HG03521 (cell line): Measurements from ENCODE around the gene PRKCE.
A peak's percentile ranks its signal among the peaks of the same experiment; 100 is the strongest.

ENCODE experiments used
- ATAC-seq: cut with Tn5 transposase; IDR thresholded peaks from one replicate; pipeline ENCODE4 v1.9.1; 2021; ENCODE audit warnings: mild to moderate bottlenecking, moderate library complexity; ENCODE audit not compliant: unreplicated experiment

PRKCE gene

DNA sequence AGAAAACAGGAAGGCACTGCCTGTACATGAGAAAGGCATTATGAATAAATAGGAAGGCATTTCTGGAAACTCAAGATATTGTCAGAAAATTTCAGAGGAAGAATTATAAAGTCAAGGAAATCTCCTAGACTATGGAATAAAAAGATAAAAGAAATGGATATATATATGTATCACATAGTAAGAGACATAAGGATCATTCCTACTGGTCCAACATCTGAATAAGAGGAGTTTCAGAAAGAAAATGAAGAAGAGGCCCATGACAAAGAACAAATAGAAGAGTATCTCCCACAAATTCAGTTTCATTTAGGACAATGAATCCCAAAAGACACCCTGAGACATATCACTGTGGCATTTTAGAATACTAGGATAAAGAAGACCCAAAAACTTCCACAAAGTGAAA is 178.8 kb downstream of the PRKCE start:
- ATAC-seq = no peak

GRCh38 chr2:45833301-45833967 is 182.0 kb downstream of the PRKCE start:
- peak; percentile 30 for ATAC-seq

DNA sequence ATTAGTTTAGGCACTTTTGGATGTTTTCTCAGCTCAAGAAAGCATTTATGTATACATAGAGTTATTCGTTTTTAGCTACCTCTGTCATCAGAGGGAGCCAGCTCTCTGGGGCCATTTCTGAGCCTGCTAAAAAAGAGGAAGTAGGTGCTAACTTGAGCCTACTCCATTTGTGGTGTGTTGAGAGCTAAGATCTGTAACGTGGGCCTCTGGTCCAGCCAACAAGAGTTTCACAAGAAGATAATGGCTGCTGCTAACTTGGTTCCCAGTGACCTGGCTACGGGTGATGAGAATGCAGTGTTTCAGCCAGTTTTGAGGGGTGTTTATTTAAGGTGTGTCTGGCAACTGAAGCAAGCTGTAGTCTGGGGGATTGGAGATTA is 182.5 kb downstream of the PRKCE start:
- ATAC-seq = peak; percentile 72

- no peak for ATAC-seq
Observed at GRCh38 chr2:45834372-45834771, 182.9 kb downstream of the PRKCE start.

DNA sequence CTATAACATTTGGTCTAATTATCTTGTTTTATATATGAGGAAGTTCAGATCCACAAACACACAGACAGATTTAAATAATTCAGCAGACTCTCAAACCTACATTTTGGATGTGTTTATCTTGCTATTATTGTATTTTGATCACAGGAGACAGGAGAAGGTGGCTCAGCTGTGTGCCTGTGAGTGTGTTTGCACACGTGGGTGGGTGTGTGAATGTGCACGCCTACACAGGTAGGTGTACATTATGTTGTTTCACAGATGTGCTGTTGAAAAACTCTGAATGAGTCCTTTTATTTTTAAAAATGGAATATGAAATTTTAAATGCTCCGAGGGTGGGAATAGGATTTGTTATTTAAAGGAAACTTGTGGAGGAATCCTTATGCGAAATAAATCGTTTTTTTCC is 183.4 kb downstream of the PRKCE start:
- ATAC-seq = no peak

DNA sequence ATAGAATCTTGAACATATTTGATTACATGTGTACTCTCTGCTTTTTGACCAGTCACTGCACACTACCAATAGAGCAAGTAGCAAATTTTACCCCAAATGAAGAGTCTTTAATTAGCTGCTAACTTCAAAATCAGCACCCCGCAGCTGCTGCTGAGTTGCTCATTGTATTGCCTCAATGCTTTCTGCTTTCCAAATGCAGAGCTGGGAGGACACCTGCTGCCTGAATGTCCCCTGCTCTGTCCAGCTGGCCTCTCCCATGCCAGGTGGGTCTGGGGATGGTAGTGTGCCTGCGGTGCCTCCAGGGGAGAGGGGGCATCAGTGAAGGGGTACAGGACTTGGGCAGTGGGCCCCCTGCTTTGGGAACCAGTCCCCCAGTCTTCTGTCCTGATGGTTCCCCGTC is 184.8 kb downstream of the PRKCE start:
- no peak for ATAC-seq

- no peak for ATAC-seq
Observed at GRCh38 chr2:45836740-45837139, 185.3 kb downstream of the PRKCE start.

DNA sequence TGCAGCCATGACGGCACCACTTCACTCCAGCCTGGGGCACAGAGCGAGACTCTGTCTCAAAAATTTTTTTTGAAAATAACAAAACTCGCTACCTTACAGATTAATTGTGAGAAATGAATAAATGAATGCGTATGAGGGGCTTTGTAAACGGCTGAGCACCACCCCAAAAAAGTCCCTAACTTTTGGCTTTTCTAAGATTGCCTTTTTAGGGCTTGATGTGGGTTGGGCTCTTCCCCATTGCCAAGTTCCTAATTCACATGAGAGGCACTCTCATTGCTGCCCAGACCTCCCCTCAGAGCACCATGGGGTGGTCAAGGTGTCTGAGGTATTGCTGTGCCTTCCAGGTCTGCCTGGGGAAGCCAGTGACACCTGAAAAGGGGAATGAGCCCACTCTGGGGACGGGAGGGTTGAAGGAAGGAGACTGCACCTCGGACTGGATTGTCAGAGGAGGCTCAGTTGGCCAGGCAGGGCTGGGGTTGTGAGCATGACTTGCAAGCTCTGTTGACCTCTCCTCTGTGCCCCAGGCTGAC is 186.4 kb downstream of the PRKCE start:
- no peak for ATAC-seq

DNA sequence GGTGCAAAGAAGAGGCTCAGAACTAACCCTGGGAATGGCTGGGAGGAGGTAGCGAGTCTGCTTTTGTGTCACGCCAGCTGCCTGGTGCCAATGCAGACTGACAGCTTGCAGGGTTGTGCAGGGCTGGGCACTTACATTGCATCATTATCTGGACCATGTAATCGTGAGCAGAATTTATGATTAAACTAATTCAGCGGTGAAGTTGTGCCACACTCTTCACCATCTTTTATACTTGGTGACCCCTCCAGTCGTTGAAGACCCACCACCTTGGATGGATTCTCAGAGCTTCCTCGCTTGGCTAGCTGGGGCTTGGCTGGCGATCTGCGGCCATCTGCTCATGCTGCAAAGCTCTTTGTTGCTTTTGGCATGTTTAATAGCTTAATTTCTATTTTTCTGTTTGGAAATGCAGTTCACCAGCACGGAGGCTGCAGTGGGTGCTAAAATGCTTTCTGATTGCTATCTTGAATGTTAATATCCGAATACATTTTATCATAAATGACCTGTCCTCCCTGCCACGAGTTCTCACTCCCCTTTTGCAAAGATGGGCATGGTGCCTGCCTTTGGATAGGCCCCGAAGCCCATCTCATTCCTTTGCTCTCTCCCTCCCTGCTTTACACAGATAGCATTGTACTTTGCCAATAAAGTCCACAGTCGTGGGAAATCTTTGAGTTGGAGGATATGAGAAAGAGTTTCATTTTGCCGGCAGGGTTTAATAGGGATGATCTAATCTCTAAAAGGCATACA is 188.2 kb downstream of the PRKCE start:
- no peak for ATAC-seq

DNA sequence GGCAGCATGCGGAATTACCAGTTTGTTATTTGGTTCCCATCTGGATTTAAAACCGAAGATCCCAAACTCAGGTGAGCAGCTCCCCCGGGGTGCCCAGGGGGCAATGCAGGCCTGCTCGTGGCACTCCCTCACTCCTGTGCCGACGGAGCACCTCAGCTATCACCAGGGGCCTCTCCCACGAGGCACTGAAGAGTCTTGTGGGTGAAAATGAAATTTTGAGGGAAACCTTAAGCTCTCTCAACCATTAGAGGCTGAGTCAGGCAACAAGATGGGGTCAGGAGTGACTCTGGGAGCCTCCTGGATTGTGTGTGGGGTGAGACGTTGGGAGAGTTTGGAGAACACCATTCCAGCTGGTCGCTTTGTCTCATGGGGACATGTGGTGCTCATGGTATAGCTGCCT is 189.0 kb downstream of the PRKCE start:
- no peak for ATAC-seq

- ATAC-seq = no peak
Observed at GRCh38 chr2:45841752-45842407, 190.4 kb downstream of the PRKCE start.

DNA sequence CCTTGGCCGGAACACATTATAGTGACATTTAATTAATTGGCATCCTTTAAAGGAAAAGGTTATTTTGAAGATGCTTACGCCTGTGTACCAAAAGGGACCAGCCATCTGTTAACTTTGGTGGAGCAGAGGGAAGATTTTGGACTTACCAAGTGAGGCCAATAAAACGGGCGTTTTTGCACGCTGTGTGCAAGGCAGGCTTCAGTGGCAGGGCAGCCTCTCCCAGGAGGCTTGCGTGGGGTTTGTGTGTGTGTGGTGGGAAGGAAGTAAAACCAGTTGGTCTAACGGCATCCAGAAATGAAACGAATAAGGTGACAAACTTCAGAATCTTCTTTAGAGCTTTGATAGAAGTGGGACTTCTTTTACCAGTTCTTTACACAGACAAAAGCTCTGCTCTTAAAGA is 191.7 kb downstream of the PRKCE start:
- ATAC-seq = no peak

DNA sequence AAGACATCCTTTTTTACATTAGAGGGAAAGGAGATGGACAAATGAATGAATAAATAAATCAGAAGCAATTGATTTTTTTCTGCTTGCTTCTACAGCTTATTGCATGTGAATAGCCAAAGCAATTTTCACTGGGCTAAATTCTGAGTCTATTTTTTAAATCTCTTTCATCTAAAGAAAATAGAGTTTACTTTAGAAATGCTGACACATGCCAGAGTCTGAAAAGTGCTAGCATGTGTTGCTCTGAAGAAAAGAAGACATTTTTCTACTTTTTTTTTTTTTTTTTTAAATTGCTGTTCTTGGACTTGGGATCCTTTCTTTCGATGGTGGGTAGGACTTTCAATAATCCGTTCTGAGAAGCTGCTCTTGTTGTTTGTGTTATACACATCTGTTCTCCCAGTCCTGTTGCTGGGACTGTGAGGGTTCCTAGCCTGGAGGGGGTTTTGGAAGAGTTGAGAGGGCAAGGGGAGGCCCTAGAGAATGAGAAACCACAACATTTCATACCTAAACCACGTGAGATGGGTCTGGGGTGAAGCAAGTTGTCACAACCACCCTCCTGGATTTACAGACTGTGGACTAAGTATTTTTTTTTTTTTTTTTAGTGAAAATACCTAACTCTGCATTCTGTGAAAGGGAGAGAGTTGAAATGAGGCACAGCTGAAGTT is 193.5 kb downstream of the PRKCE start:
- no peak for ATAC-seq

DNA sequence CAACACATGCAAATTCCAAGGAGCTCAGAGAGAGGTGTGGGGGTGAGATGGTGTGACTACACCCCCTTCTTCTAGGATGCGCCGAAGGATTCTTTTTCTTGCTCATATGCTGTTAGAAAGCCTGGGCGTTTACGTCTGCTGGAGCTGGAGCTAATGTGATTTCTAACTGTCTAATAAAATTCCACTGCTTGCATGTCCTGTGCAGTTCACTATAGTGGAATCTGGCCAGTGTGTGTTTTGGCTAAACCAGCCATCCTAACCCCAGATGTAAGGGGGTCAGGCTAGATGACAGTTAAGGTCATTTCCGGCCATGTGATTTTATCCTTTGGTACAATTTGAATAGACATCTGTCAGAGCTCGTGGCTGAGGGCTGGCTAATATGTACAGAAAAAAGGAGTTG is 194.1 kb downstream of the PRKCE start:
- ATAC-seq = no peak

- ATAC-seq = no peak
Observed at GRCh38 chr2:45849491-45850283, 198.2 kb downstream of the PRKCE start.

DNA sequence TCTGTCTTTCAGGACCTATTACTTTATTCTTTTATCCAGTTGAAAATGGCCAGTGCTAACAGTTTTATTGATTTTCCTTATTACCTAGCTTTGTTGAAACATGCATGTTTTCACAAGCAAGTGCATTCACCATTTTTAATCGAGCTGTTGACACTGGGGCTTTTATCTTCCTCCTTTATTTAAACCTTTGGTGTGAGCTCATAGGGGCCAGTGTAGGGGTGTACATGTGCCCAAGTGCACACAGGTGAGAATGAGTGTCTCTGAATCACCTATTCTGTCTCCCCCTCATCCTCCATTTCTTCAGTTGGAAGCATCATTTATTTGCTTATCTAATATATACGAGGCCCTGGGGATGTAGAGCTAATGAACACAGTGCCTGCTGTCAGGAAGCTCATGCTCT is 199.1 kb downstream of the PRKCE start:
- ATAC-seq = no peak

DNA sequence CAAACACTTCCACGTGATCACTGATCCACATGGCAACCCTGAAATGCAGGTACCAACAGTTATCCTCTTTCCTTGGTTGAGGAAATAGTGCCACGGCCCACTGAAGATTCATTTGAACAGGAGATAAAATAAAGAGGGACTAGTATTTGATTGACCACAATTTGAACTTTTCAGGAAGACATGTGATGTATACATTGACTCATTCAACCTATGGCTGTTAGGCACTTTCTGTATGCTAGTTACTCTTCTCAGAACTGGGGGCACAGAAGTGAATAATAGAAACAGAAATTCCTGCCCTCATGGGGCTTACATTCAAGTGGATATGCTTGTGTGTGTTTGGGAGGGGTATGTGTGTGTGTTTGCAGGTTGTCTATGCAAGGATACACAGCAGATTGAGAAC is 199.6 kb downstream of the PRKCE start:
- ATAC-seq = no peak

- ATAC-seq = no peak
Observed at GRCh38 chr2:45851576-45852304, 200.3 kb downstream of the PRKCE start.

- no peak for ATAC-seq
Observed at GRCh38 chr2:45852450-45853150, 201.1 kb downstream of the PRKCE start.
